GM21786 (cell line): ENCODE measurements around the gene DOLK.

ENCODE experiments used
- ATAC-seq: cut with Tn5 transposase; IDR thresholded peaks from one replicate; pipeline ENCODE4 v1.9.1; 2021; ENCODE audit not compliant: unreplicated experiment

DOLK gene

DNA sequence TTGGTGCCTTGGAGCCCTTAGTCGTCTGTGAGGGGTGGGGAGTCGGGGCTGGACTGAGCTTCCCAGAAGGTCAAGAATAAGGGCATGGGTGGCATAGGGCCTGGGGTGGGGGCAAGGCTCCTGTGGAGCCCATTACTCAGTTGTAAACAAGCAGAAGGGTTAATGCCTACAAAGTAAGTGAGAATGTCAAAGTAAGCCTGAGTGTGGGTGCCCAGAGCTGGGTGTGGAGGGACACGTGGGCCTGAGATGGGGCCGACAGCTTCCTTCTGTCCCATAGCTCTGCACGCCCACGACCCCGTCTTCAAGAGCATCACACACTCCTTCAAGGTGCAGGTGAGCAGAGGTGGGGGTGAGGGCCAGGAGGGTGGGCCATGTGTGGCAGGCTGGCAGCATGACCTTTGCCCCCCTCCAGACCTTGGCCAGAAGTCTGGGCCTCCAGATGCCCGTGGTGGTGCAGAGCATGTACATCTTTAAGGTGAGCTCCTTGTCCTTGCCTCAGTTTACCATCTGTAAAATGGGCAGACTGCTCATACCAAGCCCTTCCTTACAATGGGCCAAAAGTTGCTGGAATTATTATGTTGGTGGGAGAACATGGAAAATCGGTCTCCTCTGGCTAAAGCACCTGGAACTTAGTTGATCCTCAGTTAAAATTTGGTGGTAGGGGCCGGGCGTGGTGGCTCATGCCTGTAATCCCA is 11.1 kb downstream of the DOLK start:
- ATAC-seq = no peak

GRCh38 chr9:128933731-128934130 is 13.7 kb downstream of the DOLK start:
- no peak for ATAC-seq

GRCh38 chr9:128929560-128929959 is 17.8 kb downstream of the DOLK start:
- ATAC-seq = no peak

GRCh38 chr9:128928624-128929023 is 18.8 kb downstream of the DOLK start:
- no peak for ATAC-seq

DNA sequence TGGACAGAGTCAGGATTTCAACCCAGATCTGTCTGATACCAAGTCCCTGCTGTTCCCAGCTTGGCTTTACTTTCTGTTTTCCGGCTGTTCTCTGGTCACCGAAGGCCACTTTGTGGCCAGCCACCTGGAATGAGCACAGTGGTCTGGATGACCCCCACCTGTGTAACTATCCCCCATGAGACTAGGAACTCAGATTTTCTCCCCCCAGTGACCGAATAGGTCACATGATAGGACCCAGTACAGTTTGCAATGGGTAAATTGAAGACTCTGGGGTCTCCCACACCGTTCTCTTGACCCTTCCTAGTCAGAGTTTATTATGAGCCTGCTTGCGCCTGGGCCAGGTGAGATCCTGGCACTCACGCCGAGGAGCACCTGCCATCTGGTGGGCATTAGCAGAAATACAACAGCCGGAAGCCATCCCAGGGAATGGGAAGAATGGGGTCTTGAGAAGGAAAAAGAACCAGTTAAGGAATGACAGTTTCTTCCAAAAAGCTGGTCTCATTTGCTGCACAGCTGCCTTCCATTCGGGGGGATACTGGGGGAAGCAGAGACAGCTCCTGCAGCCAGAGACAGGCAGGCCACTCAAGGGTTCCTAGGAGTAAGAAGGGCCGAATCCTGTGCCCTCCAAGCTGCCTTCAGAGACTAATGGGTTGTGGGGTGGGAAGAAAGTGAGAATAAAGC is 19.5 kb downstream of the DOLK start:
- no peak for ATAC-seq

DNA sequence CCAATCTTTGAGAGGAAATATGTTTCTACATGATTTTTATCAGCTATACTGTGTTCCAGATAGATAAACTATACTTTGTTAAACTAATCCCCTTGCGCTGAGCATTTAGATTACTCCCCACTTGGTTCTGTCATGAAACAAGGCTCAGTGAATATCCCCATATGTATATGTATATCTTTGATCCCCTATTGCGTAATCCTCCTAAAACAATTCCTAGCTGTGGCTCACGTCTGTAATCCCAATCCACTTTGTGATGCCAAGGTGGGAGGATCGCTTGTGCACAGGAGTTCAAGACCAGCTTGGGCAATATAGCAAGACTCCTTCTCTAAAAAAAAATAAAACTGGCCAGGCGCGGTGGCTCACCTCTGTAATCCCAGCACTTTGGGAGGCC is 23.9 kb downstream of the DOLK start:
- no peak for ATAC-seq

- ATAC-seq = no peak
Measured at GRCh38 chr9:128921881-128922763, 25.3 kb downstream of the DOLK start.

GRCh38 chr9:128920381-128921058 is 26.9 kb downstream of the DOLK start, which contains the start of gene PHYHD1:
TSS of gene PHYHD1 (plus strand) at chr9:128920982. CDS start at chr9:128922324, 1,342 bp downstream.
- no peak for ATAC-seq

DNA sequence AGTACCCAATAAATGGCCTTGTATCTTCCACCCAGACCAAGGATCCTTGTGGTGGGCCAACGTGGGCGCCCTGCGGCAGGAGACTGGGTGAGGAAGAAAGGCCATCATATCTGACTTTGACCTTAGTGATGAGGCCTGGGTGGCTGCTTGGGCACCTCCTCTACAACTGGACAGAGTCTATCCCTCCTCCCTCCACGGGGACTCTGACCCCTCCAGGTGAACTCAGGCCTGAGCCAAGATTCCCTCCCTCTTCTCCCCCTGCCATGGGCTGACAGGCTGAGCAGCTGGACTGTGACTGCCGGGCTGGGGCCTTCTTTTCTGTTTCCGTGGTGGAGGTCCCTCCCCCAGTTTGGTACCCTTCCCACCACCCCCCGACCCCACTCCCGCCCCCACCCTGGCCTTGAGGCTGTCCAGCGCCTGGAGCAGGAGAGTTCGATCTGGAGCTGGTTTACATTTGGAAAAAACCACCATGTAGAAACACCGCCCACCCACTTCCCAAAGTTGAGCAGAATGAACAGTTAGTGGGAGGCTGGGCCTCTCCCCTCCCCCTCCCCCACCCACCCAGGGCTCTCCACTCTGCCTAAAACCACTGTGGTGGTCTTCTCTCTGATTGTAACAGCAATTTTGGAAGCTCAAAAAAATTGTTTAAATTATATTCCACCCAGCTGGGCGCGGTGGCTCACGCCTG is 27.9 kb downstream of the DOLK start:
- no peak for ATAC-seq

GRCh38 chr9:128918921-128919320 is 28.5 kb downstream of the DOLK start:
- no peak for ATAC-seq

GRCh38 chr9:128917151-128917849 is 30.1 kb downstream of the DOLK start:
- no peak for ATAC-seq

DNA sequence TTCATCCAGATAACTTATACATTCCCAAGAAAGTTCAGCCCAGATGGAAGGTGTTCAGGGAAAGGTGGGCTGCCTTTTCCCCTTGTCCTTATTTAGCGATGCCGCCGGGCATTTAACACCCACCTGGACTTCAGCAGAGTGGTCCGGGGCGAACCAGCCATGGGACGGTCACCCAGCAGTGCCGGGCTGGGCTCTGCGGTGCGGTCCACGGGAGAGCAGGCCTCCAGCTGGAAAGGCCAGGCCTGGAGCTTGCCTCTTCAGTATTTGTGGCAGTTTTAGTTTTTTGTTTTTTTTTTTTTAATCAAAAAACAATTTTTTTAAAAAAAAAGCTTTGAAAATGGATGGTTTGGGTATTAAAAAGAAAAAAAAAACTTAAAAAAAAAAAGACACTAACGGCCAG is 30.7 kb downstream of the DOLK start:
- no peak for ATAC-seq

DNA sequence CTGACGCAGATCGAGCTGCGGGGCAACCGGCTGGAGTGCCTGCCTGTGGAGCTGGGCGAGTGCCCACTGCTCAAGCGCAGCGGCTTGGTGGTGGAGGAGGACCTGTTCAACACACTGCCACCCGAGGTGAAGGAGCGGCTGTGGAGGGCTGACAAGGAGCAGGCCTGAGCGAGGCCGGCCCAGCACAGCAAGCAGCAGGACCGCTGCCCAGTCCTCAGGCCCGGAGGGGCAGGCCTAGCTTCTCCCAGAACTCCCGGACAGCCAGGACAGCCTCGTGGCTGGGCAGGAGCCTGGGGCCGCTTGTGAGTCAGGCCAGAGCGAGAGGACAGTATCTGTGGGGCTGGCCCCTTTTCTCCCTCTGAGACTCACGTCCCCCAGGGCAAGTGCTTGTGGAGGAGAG is 31.2 kb downstream of the DOLK start:
- no peak for ATAC-seq

DNA sequence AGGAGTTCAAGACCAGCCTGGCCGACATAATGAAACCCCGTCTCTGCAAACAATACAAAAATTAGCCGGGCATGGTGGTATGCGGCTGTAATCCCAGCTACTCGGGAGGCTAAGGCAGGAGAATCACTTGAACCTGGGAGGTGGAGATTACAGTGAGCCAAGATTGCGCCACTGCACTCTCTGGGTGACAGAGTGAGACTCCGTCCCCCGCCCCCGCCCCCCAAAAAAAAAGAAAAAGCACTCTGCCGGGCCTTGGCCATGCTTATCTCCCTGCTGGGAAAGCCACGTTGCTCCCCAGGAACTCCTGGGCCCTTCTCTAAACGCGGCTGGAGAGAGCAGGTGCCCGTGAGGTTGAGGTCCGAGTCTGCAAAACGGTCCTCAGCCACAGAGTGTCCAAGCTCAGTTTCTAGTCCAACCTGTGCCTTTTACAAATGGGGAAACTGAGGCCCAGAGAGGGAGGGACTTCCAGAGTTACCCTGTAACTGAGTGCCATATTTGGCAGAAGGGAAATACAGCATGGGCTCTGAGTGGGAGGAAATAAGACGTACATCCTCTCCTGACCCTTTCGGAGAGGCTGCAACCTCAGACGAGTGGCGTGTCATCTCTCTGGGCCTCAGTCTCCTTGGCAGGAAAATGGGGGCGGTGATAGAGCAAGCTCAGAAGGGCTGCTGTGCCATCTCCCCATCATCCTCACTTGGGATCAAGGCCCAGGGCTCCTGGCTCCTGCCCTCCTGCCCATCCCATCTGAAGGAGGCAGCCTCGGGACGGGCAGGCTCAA is 33.2 kb downstream of the DOLK start:
- no peak for ATAC-seq

- no peak for ATAC-seq
Measured at GRCh38 chr9:128913048-128913900, 34.1 kb downstream of the DOLK start.

DNA sequence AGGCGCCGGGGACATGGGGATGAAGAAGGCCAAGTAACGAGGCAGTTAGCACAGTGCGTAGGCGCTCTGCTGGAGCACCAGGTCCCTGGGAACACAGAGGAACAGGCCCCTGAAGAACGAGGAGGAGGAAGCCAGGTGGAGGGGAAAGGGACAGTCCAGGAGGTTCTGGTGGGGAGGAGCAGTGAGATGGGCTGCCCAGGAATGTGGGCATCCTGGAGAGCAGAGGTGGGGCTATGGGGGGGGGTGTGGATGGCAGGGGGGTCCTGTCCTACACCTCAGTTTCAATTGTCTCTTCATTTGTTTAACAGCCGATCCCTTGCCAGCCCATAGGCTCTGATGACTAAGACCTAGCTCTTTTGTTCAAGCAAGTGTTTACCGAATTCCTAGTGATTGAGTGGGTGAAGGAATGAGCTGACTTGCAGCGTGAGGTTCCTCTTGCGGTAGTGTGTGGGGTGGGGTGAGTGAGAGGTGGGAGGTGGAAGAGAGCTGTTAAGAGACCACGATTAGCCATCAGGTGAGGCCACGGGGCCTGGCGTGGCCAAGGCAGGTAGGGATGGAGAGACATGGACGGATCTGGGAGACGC is 35.0 kb downstream of the DOLK start:
- no peak for ATAC-seq

DNA sequence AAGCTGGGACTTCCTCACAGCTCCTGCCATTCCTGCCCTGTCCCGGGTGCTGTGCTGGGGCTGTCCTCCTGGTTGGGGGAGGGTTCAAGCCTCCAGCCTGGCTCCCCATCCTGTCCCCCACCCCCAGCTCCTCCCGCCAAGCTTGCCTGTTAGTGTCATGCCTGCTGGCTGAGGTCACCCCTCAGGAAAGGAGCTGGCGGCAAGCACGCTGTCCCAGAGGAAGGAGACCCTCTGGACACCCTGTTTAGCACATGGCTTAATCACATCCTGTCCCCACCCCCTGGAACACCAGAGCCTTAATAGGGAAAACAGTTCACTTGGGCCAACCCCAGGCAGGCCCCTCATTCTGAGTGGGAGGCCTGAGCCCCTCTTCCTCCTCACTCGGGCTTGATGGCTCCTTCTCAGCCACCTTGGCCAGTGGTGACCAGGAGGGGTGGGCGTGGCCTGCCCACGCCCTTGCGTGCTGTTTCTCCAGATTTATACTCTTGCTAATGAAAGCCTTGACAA is 35.8 kb downstream of the DOLK start:
- no peak for ATAC-seq

DNA sequence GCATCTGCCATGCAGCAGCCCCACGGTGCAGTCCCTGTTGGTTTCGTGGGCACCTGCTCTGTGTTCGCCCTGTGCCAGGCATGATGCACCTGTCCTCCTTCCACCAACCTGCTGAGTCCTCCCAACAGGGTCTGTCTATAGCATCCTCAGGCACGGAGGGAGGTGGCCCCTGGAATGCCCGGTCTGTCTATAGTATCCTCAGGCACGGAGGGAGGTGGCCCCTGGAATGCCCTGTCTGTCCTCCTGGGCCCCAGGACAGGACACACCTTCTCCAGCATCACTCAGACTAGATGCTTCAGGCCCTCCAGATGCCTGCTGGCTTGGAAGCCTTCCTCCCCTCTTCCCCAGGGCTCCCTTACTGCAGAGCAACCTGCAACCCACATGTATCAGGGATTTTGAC is 36.5 kb downstream of the DOLK start:
- ATAC-seq = no peak
